HG03108 (cell line): ENCODE data around the gene SFPQ.
"Not testable (repeated sequence)": the region's sequence is repeated elsewhere in the genome, so short reads cannot be mapped to it uniquely, and the experiment has no call there.

ENCODE experiments used
- ATAC-seq: cut with Tn5 transposase; IDR thresholded peaks from one replicate; pipeline ENCODE4 v1.9.1; 2021; ENCODE audit warnings: moderate library complexity; ENCODE audit not compliant: unreplicated experiment

SFPQ gene, protein sequence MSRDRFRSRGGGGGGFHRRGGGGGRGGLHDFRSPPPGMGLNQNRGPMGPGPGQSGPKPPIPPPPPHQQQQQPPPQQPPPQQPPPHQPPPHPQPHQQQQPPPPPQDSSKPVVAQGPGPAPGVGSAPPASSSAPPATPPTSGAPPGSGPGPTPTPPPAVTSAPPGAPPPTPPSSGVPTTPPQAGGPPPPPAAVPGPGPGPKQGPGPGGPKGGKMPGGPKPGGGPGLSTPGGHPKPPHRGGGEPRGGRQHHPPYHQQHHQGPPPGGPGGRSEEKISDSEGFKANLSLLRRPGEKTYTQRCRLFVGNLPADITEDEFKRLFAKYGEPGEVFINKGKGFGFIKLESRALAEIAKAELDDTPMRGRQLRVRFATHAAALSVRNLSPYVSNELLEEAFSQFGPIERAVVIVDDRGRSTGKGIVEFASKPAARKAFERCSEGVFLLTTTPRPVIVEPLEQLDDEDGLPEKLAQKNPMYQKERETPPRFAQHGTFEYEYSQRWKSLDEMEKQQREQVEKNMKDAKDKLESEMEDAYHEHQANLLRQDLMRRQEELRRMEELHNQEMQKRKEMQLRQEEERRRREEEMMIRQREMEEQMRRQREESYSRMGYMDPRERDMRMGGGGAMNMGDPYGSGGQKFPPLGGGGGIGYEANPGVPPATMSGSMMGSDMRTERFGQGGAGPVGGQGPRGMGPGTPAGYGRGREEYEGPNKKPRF

GRCh38 chr1:35192853-35193664 lies at the start of gene SFPQ:
Gene SFPQ, minus strand, starts transcription at chr1:35193145. Its CDS starts 96 bp downstream, at chr1:35193049.
- peak; percentile 92 for ATAC-seq

- ATAC-seq = not testable (repeated sequence)
Measured at GRCh38 chr1:35236772-35237171, 43.8 kb upstream of the SFPQ start.

- no peak for ATAC-seq
Measured at GRCh38 chr1:35231287-35231686, 38.3 kb upstream of the SFPQ start.

DNA sequence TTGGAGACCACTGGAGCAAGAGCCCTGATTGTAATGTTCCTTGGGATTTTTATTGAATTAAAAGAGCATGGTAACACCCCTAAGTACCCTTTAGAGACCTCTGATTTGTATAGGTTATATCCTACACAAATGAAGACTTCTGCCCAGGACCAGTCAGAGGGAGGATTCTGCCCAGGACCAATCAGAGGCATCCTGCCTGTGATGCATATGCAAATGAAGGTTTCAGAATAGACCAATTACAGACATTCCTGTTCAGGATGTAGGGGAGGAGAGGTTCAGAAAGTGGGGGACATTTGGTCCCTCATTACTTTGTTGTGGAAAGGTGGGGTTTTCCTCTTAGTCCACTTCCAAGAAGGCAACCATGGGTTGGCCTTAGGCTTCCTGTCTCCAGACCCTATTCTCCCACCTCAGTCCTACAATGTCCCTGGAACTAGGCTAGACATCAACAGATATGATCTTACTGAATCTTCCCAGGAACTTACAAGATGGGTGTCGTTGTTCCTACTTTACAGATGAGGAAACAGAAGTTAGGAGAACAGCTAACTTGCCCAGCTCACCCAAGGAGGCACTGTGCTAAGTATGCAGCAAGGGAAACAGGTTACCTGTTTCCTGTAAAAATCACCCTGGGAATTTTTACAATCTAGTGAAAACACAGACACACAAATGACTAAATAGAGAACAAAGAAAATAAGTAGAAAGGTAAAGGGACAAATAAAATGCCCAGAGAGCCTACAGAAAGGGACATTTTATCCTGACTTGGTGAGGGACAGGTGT lies 36.8 kb upstream of the SFPQ start:
- ATAC-seq = no peak

- ATAC-seq = no peak
Measured at GRCh38 chr1:35226546-35226945, 33.6 kb upstream of the SFPQ start.

GRCh38 chr1:35223084-35223630 lies 30.2 kb upstream of the SFPQ start:
- no peak for ATAC-seq

DNA sequence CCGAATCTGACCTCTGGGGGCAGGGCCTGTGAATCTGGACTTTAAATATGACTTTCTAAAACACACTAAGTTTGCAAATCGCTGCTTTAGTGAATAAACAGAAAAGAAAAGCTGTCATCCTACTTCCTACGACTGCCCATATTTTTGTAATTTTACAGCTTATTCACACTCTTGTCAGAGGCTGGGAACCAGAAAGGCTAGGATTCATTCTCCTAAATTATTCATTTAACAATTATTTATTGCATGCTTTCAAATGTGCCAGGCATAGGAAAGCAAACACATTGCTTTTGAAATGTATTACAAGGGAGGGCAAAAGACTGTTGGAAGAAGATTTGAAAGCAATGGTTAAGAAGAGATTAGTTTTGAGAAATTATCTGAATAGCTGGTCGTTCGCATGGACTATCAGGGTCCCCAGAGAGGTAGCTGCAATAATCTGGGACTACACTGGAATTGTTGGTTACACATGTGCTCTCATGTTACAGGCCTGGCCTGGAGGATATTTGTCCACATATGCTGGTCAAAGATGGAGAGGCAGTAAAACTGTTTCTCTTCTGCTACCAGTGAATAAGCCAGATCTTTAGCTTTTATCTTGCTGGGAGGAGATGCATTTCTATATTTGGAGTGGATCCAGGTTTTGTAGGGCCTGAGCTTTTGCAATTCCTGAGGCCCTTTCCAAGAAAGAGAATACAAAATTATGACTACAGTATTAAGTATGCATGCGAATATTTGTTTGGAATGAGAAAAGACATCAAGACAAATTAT lies 29.6 kb upstream of the SFPQ start:
- ATAC-seq = no peak

- ATAC-seq = no peak
Measured at GRCh38 chr1:35220976-35221375, 28.0 kb upstream of the SFPQ start.

DNA sequence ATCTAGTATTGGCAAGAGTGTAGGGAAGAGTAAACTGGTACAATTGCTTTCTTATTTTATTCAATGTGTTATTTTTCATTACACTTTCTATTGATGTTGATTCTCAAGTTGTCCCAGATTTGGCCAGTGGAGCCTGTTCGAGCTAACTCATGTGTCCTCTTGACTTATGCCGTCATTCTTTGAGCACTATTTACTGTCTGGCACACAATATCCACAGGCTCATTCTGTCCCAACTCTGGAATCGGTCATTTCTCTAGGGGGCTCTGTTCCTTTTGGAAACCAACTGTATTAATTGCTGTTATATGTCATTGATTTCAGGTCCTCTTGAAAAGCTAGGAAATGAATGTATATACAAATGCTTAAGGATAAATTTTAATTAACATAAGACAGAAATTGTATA lies 22.4 kb upstream of the SFPQ start:
- ATAC-seq = no peak

DNA sequence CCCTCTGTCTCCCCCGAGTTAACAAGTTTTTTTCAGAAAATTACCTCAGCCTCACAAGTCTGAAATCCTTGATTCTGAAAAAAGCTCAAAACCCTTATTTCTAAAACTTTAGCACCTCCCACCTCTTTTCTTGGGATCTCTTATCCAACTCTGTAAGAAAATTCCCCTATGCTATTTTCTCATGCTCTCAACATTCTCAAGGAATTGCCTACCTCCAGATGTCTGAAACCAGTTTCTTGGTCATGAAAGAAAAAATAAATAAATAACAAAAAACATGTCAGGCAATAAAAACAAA lies 18.1 kb upstream of the SFPQ start:
- ATAC-seq = no peak

DNA sequence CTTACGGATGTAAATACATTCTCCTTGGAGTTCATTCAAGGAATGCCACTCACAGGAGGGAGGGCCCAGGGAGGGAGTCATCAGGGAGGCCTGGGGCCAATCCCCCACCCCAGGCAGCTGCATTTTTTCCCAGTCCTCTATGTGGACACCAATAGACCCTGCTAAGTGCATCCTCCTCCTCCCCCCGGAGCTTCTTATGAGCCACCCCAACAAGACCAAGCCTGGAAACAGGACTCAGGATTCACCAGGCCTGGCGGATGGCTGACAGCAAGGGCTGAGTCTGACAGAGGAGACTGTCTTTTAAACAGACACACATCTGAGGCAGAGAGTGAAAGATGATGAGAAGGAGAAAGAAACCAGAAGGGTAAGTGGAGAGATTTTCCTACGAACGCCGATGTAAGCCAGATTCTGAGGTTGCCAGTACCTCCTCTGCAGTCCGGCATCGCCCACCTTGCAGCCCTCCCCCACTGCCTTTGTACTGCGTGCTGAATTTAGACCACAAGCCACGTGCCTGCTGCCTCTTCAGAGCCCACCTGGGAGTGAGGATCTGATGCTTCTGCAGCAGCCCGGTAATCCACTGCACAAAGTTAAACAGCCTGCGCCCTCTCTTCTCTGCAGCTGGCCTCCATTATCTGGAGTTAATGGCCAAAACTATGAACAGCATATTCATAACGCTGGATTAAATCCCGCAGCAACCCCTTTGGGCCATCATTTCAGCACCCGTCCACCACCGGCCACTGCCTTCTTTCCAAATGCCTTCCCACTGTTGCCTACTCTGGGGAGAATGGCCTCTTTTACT lies 17.6 kb upstream of the SFPQ start:
- no peak for ATAC-seq

DNA sequence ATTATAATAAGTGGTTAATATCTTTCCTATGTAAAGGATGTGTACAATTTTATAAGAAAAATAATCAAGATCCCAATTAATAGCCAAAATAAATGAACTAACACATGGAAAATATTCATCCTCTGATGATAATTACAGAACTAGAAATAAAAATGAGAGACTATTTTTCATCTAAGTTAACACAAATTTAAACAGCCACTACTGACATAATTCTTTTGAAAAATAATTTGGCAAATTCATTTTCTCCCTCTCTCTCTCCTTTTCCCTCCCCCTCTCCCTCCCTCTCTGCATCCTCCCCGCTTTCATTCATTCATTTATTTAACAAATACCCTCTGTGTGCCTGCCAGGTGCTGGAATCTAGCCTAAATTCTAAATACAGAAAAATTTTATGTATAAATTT lies 10.3 kb upstream of the SFPQ start:
- no peak for ATAC-seq

- ATAC-seq = peak; percentile 73
Measured at GRCh38 chr1:35202048-35202719, 9.2 kb upstream of the SFPQ start.

DNA sequence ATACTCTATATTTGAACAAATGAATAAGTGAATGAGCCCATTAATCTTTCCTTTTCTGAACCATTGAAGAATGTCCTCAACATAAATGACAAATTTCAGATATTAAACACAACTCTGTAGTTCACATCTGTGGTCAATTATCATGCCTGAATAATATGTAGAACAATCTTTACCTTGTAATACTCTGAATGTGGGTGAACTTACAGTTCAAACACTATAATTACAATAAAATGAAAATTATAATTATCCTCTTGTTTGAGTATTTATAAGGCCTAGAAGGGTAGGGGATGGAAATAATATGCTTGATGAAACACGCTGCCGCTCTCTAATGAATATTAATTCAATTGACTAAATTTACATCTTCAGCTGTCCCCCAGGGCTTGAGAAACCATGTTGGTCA lies 8.7 kb upstream of the SFPQ start:
- ATAC-seq = no peak

GRCh38 chr1:35192056-35192852 lies 691 bp downstream of the SFPQ start:
- ATAC-seq = peak; percentile 32

DNA sequence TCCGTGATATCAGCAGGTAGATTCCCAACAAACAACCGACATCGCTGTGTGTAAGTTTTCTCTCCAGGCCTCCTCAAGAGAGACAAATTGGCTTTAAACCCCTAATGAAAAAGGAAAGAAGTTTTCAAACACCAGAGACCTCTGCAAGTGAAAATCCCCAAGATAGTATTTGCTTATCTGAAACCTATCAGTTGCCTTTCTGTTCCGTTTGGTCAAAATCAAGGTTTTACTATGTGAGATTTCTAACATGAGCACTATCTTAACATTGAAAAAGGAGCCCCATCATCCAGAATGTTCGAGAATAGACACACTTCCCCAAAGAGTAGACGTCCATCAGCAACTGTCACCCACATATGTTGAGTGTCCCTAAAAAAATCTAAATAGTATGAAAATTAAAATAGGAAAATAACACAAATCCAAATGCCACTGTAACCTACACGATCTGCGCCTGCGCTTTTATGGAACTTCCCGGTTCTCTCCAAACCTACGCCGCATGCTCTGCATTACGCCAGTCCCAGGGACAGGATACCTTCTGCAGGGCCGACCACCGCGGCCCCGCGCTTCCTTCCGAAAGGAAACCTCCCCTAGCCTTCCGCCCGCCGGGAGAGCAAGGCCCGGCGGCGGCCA lies 1.4 kb downstream of the SFPQ start:
- no peak for ATAC-seq

DNA sequence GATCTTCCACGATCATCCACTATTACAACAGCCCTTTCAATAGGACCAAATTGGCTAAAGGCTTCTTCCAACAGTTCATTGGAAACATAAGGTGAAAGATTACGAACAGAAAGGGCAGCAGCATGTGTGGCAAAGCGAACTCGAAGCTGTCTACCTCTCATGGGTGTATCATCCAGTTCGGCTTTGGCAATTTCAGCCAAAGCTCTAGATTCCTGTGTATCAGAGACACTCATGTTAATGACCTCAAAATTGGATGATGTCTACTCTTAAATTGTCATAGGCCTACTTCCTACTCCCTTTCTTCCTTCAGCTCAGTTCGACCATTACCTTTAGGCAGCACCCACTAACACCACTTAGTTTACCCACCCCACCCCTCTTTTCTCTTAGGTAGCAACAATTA lies 2.2 kb downstream of the SFPQ start:
- no peak for ATAC-seq
